NCI-H2081 treated with DMSO at 0.1 percent for 48 hours (cell line): ENCODE data around the gene VIPR2.
"Not testable (repeated sequence)": the region's sequence is repeated elsewhere in the genome, so short reads cannot be mapped to it uniquely, and the experiment has no call there.

Source experiments
- DNase-seq: peaks from one replicate; lab custom pipeline; 2025; lab: John Stamatoyannopoulos, UW

The VIPR2 gene

DNA sequence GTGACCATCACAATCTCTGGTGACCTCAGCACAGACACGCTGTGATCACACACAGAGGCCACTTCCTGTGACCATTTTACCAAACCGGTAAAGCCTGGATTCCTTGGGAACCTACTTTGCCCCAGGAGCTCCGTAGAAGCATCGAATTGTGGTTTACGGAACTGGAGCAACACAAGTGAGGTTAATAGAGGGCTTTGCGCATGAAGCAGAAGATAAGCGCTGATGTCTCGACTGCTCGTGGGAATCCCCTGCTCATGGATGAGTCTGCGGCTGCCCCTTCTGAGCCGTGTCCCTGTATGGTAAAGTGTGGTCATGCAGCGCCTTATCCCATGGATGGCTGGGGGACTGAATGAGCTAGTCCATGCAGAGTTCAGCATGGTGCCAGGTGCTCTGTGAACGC is 53.6 kb downstream of the VIPR2 start:
- no peak for DNase-seq

GRCh38 chr7:159088016-159088865 is 56.4 kb downstream of the VIPR2 start:
- no peak for DNase-seq

- DNase-seq, result no peak
Observed at GRCh38 chr7:159086301-159086925, 58.3 kb downstream of the VIPR2 start.

DNA sequence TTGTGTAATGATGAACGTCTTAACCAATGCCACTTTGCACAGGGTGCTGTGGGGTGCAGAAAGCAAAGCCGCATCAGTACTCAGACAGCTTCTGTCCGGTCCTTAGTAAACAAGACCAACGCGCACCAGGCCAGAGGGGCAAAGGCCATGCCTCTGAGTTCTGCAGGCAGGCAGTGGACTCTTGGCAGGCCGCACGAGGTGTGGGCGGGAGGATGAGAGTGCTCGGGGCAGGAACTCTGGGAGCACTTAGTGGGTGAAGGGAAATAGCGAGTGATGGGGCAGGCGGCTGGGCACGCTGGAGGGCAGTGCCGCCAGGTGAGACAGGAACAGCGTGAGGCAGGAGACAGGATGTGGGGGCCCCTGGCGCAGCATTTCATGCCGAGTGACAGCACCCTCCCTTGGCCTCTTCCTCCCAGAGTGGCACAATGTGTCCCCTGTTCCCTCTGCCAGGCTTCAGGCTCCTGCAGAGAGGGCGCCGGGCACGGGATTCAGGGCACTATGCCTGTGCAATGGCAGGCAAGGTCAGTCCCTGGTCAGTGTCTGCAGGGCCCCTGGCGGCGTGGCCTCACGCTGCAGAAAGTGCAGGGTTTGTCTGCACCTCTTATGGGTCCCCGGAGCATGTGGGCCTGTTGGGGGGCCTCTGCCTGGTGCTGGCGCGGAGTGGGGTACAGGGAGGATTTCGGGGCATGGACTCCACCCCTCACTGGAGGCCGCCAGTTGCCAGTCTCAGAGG is 60.4 kb downstream of the VIPR2 start:
- no peak for DNase-seq

DNA sequence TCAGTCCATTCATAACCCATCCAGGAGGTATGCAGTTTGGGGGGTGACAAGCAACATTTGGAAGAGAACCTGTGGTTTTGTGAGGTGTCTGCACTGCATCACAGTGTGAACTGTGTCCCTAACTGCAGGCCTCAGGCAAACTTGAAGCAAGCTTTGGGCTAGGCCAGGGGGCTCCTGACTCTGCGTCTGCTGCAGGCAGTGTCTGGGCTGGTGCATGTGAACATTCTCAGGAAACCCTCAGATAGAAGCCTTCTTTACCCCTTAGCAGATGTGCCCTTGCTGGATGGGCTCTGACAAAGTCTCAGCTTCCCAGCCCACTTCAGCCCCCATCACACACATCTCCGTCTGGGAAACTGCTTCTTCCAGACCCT is 61.0 kb downstream of the VIPR2 start:
- DNase-seq, result no peak

GRCh38 chr7:159083001-159083697 is 61.5 kb downstream of the VIPR2 start:
- no peak for DNase-seq

GRCh38 chr7:159082075-159082474 is 62.6 kb downstream of the VIPR2 start:
- DNase-seq, result not testable (repeated sequence)

DNA sequence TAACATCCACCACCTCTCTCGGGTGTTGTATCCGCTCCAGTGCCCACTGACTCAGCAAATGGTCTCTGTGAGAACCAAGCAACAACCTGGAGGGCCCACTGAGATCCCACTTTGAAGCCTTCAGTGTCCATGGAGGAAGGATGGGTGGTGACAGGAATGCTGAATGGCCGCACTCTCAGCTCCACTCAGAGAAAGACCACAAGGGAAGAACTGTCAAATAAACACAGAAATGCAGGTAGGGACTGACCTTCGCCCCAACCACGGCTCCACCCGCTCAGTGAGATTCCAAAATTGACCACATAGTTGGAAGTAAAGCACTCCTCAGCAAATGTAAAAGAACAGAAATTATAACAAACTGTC is 65.8 kb downstream of the VIPR2 start:
- no peak for DNase-seq

DNA sequence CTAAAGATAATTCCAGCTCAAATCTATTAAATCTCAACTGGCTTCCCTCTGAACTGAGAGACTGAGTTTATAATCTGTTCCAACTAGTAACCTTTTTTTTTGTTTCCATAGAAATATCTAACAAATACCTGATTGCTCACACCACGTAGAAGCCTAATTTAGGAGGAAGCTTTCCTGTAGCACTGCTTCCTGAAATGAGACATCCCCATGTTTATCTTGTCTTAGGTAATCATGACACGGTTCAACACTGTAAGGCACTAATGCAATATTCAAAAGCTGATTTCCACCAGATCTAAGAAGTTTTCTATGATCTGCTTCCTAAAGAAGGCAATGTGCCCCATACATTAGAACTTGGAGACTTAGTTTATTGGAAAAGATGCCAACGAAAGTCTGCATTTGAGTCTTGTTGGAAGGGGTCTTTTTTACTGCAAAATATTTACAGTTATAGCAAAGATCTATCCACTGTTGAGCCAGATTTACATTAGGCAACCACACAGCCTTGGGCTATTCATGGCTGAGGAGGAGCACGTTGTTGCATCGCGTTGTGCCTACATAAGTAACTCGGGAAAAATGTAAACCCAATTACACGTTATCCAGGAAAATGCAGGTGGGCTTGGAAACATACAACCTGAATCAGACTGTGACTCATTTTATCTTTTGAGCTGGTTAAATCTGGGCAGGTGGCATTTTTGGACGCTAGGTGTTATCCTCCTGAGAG is 66.3 kb downstream of the VIPR2 start:
- no peak for DNase-seq

- no peak for DNase-seq
Observed at GRCh38 chr7:159076333-159076732, 68.3 kb downstream of the VIPR2 start.

- DNase-seq, result no peak
Observed at GRCh38 chr7:159075563-159076238, 69.0 kb downstream of the VIPR2 start.

- no peak for DNase-seq
Observed at GRCh38 chr7:159071260-159071659, 73.4 kb downstream of the VIPR2 start.

- DNase-seq, result peak; percentile 2
Observed at GRCh38 chr7:159070431-159071148, 74.1 kb downstream of the VIPR2 start.

DNA sequence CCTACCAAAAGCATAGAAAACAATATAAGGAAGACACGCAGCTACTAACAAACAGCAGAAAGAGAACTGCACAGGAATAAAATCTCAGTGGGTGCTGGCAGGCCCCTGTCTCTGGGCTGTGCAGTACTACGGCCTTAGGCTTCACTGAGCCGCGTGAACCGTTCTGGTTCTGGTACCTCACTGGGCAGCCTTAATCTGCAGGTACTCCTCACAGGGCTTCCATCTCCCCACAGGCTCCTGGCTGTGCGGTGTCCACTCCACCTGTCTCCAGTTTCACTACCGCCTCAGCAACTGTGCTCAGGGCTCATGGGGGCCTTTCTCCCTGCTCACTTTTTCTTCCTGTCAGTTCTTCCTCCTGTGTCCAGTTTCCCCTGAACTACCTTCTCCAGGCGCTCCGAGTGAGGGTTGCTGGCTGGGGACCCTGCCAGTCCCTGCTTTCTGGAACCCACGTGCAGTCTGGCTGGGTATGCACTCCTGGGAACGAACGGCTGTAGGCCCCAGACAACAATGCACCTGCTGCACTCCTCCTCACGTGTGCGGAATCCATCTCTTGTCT is 75.7 kb downstream of the VIPR2 start:
- no peak for DNase-seq

GRCh38 chr7:159068488-159068811 is 76.2 kb downstream of the VIPR2 start:
- no peak for DNase-seq

GRCh38 chr7:159067576-159068487 is 76.8 kb downstream of the VIPR2 start:
- DNase-seq, result no peak

DNA sequence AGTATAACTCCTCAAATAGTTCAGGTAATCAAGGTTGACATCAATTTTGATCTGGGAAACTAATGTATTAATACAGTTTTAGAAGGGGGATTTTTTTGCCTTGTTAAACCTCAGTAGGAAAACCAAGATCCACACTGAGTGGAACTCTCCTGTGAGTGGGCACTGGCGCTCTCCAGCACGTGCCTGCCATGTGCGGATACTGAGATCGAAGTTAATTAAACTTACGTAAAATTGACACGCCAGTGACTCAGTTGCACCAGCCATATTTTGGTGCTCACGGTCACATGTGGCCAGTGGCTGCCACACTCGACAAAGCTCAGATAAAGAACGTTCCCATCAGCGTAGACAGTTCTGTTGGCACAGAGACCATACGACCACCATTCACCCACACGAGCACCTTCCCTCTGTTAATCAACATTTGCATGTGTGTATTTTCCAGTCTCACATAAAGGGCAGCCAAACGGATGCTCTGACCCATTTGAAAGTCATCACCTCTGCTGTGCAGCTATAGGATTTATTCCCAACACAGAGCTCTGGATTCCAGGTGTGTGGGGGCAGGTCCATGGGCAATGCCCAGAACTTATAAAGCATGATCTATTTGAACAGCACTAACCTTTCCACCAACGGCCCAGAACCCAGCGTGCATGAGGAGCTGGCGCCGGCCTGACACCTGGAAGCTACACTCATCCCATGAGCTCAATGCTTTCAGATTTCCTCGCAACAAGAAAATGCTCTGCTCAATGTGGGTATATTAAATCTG is 77.7 kb downstream of the VIPR2 start:
- no peak for DNase-seq

DNA sequence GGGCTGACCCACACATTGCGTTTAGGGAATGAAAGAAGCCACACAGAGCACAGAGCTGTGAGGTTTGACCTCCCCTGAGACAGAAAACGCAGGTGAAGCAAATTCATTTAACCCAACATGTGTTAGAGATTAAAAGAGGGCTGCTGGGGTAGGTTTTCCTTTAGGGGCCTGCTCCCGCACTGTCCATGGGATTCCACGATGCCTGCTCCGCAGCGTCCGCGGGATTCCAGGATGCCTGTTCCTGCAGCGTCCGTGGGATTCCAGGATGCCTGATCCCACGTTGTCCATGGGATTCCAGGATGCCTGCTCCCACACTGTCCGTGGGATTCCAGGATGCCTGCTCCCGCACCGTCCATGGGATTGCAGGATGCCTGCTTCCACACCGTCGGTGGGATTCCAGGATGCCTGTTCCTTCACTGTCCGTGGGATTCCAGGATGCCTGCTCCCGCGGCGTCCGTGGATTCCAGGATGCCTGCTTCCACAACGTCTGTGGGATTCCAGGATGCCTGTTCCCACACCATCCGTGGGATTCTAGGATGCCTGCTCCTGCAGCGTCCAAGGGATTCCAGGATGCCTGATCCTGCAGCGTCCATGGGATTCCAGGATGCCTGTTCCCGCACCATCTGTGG is 78.7 kb downstream of the VIPR2 start:
- DNase-seq, result no peak
